Mononuclear cell (primary cell): ENCODE results near the gene RSAD1. TPM values are rescaled to one million over a fixed set of nuclear protein-coding genes. Genes with fewer than 3 reads are reported as not detected.

Experiments used
- H3K27me3 ChIP-seq: 2 replicates; pipeline ENCODE4 v1.6.0; 2011; ENCODE audit warnings: low read length, control low read depth; ENCODE audit not compliant: insufficient read depth
- H3K4me1 ChIP-seq: 2 replicates; pipeline ENCODE4 v1.5.1; 2011; ENCODE audit warnings: mild to moderate bottlenecking, low read length, control low read depth; ENCODE audit not compliant: insufficient read depth
- H3K4me3 ChIP-seq: 2 replicates; pipeline ENCODE4 v1.5.1; 2011; ENCODE audit warnings: mild to moderate bottlenecking, low read length, moderate library complexity
- H3K9me3 ChIP-seq: 2 replicates; pipeline ENCODE4 v1.5.1; 2011; ENCODE audit warnings: low read depth, mild to moderate bottlenecking, control low read depth, low read length
- total RNA-seq: library from RNA; depleted of rRNA; stranded (reverse); fragments of >200 nt; gene quantifications from one replicate; pipeline ENCODE4 v1.2.3, GENCODE V29; 2012

RSAD1 gene
- total RNA-seq, 1 donor: 19.5 TPM

- Histone ChIP-seq H3K27me3 (no peaks in the 10 kb centered on the region), H3K9me3 (no peaks in the 10 kb centered on the region), H3K4me1 (peaks cover 7% of the 10 kb centered on the region), H3K4me3 (no peak overlapping the region)
These were observed 32.4 kb downstream of the RSAD1 start for GRCh38 chr17:50511058-50511457.

- no peak overlapping the region for H3K4me3 ChIP-seq
- no peaks in the 10 kb centered on the region for H3K27me3 ChIP-seq
- H3K9me3 ChIP-seq: no peaks in the 10 kb centered on the region
- H3K4me1 ChIP-seq: peaks cover 6% of the 10 kb centered on the region
These were observed 34.8 kb downstream of the RSAD1 start for GRCh38 chr17:50513495-50513894.

GRCh38 chr17:50514388-50514787, 35.7 kb downstream of the RSAD1 start:
- Histone ChIP-seq H3K9me3 (no peaks in the 10 kb centered on the region), H3K27me3 (no peaks in the 10 kb centered on the region), H3K4me1 (no peaks in the 10 kb centered on the region), H3K4me3 (no peak overlapping the region)

- H3K9me3 ChIP-seq: no peaks in the 10 kb centered on the region
- H3K4me3 ChIP-seq: no peak overlapping the region
- H3K27me3 ChIP-seq: no peaks in the 10 kb centered on the region
- no peaks in the 10 kb centered on the region for H3K4me1 ChIP-seq
These were observed 36.5 kb downstream of the RSAD1 start for GRCh38 chr17:50514936-50515702.

GRCh38 chr17:50517011-50517410, 38.4 kb downstream of the RSAD1 start:
- H3K27me3 ChIP-seq: no peaks in the 10 kb centered on the region
- no peaks in the 10 kb centered on the region for H3K9me3 ChIP-seq
- no peak overlapping the region for H3K4me3 ChIP-seq
- H3K4me1 ChIP-seq: no peaks in the 10 kb centered on the region

- no peaks in the 10 kb centered on the region for H3K4me1 ChIP-seq
- H3K4me3 ChIP-seq: no peak overlapping the region
- H3K27me3 ChIP-seq: no peaks in the 10 kb centered on the region
- no peaks in the 10 kb centered on the region for H3K9me3 ChIP-seq
These were observed 39.1 kb downstream of the RSAD1 start for GRCh38 chr17:50517504-50518383.

- H3K27me3 ChIP-seq: no peaks in the 10 kb centered on the region
- no peak overlapping the region for H3K4me3 ChIP-seq
- H3K4me1 ChIP-seq: no peaks in the 10 kb centered on the region
- H3K9me3 ChIP-seq: no peaks in the 10 kb centered on the region
These were observed 39.8 kb downstream of the RSAD1 start for GRCh38 chr17:50518384-50519023.

GRCh38 chr17:50519141-50519834, 40.6 kb downstream of the RSAD1 start:
- Histone ChIP-seq H3K4me3 (no peak overlapping the region), H3K27me3 (no peaks in the 10 kb centered on the region), H3K4me1 (no peaks in the 10 kb centered on the region), H3K9me3 (no peaks in the 10 kb centered on the region)

- Histone ChIP-seq H3K4me3 (no peak overlapping the region), H3K27me3 (no peaks in the 10 kb centered on the region)
These were observed 41.8 kb downstream of the RSAD1 start for GRCh38 chr17:50520483-50520882.

GRCh38 chr17:50521514-50521913, 42.9 kb downstream of the RSAD1 start:
- Histone ChIP-seq H3K4me3 (no peak overlapping the region), H3K9me3 (no peaks in the 10 kb centered on the region), H3K27me3 (no peaks in the 10 kb centered on the region), H3K4me1 (no peaks in the 10 kb centered on the region)

More at GRCh38 chr17:50520483-50520882, 41.8 kb downstream of the RSAD1 start:
- Histone ChIP-seq H3K9me3 (no peaks in the 10 kb centered on the region), H3K4me1 (no peaks in the 10 kb centered on the region)

- Histone ChIP-seq H3K27me3 (no peaks in the 10 kb centered on the region), H3K4me3 (no peak overlapping the region), H3K4me1 (no peaks in the 10 kb centered on the region), H3K9me3 (no peaks in the 10 kb centered on the region)
These were observed 44.1 kb downstream of the RSAD1 start for GRCh38 chr17:50522766-50523165.

- no peak overlapping the region for H3K4me3 ChIP-seq
- no peaks in the 10 kb centered on the region for H3K9me3 ChIP-seq
- no peaks in the 10 kb centered on the region for H3K27me3 ChIP-seq
- H3K4me1 ChIP-seq: no peaks in the 10 kb centered on the region
These were observed 44.5 kb downstream of the RSAD1 start for GRCh38 chr17:50523208-50523607.

GRCh38 chr17:50524838-50525237, 46.2 kb downstream of the RSAD1 start:
- Histone ChIP-seq H3K9me3 (no peaks in the 10 kb centered on the region), H3K4me1 (no peaks in the 10 kb centered on the region), H3K4me3 (no peak overlapping the region), H3K27me3 (no peaks in the 10 kb centered on the region)

- peaks cover 13% of the 10 kb centered on the region for H3K27me3 ChIP-seq
- H3K9me3 ChIP-seq: no peaks in the 10 kb centered on the region
These were observed 48.6 kb downstream of the RSAD1 start for GRCh38 chr17:50527155-50527762.

More at GRCh38 chr17:50527155-50527762, 48.6 kb downstream of the RSAD1 start:
- Histone ChIP-seq H3K4me1 (peaks cover 12% of the 10 kb centered on the region), H3K4me3 (no peak overlapping the region)
